Measurements from ENCODE around the gene ITIH2.

GRCh38 chr10:7702288-7702812, 766 bp upstream of the ITIH2 start:
- no peak for TF ChIP-seq CTCF (IDR thresholded peaks at IDR 0.05)
- no peak for TF ChIP-seq POLR2A (IDR thresholded peaks at IDR 0.05)

Measured in testis (tissue), 2 donors.